Measurements from ENCODE around the gene DDC.

GRCh38 chr7:50584793-50585408 lies 19.7 kb upstream of the DDC start:
- TF ChIP-seq CTCF (IDR thresholded peaks at IDR 0.05 in 4 of 5, conservative IDR thresholded peaks at IDR 0.05 in 1 of 5): no peak
- no peak for TF ChIP-seq POLR2A (IDR thresholded peaks at IDR 0.05)
